Measurements from ENCODE around the gene RNF5.

GRCh38 chr6:32192608-32193039, 14.4 kb downstream of the RNF5 start, which contains the start of gene GPSM3:
- TF ChIP-seq BACH2 (CRISPR knock-in tag; IDR thresholded peaks at IDR 0.05; ENCODE audit: borderline replicate concordance) (no peak), ZC3H10 (CRISPR knock-in tag; IDR thresholded peaks at IDR 0.05) (no peak), ISL1 (CRISPR knock-in tag; IDR thresholded peaks at IDR 0.05) (no peak), RARB (CRISPR knock-in tag; IDR thresholded peaks at IDR 0.05) (no peak), ZFP3 (CRISPR knock-in tag; IDR thresholded peaks at IDR 0.05) (no peak)

All from SK-N-SH treated with all-trans-retinoic acid at 6 μM for 48 hours (cell line).